ENCODE results near the gene FAM47E. TPM values are rescaled to one million over a fixed set of nuclear protein-coding genes. Genes with fewer than 3 reads are reported as not detected.

FAM47E gene
- total and polyA plus RNA-seq, 4 donors: 0.85 to 2.5 (median 1.7) TPM

GRCh38 chr4:76296286-76296820, 44.8 kb downstream of the FAM47E start:
- Histone ChIP-seq H3K4me3 (ENCODE audit: low read depth in 1 of 3, low read length in 3 of 3) (no peak overlapping the region), H3K9ac (ENCODE audit: low read depth in 1 of 2, low read length in 2 of 2) (no peak overlapping the region), H3K36me3 (ENCODE audit: control insufficient read depth in 4 of 4, insufficient read depth in 3 of 4, low read depth in 1 of 4, low read length in 3 of 4) (peaks cover 0 to 3% (median 0%) of the 10 kb centered on the region in 4 donors), H3K27me3 (ENCODE audit: control insufficient read depth in 4 of 4, insufficient read depth in 4 of 4, low read length in 3 of 4) (no peaks in the 10 kb centered on the region), H3K27ac (ENCODE audit: low read depth in 1 of 2, low read length in 2 of 2) (no peak overlapping the region), H3K4me1 (ENCODE audit: control insufficient read depth in 4 of 4, insufficient read depth in 4 of 4, low read length in 3 of 4) (peaks cover 4 to 19% (median 8%) of the 10 kb centered on the region in 4 donors), H3K9me3 (ENCODE audit: control insufficient read depth in 4 of 4, low read length in 3 of 4) (no peaks in the 10 kb centered on the region)
- TF ChIP-seq EGR1 (IDR thresholded peaks at IDR 0.05; ENCODE audit: low read depth in 2 of 2): no peak
- no peak for TF ChIP-seq FOXA2 (IDR thresholded peaks at IDR 0.05)
- TF ChIP-seq JUND (IDR thresholded peaks at IDR 0.05): no peak
- TF ChIP-seq, protein P1, sequence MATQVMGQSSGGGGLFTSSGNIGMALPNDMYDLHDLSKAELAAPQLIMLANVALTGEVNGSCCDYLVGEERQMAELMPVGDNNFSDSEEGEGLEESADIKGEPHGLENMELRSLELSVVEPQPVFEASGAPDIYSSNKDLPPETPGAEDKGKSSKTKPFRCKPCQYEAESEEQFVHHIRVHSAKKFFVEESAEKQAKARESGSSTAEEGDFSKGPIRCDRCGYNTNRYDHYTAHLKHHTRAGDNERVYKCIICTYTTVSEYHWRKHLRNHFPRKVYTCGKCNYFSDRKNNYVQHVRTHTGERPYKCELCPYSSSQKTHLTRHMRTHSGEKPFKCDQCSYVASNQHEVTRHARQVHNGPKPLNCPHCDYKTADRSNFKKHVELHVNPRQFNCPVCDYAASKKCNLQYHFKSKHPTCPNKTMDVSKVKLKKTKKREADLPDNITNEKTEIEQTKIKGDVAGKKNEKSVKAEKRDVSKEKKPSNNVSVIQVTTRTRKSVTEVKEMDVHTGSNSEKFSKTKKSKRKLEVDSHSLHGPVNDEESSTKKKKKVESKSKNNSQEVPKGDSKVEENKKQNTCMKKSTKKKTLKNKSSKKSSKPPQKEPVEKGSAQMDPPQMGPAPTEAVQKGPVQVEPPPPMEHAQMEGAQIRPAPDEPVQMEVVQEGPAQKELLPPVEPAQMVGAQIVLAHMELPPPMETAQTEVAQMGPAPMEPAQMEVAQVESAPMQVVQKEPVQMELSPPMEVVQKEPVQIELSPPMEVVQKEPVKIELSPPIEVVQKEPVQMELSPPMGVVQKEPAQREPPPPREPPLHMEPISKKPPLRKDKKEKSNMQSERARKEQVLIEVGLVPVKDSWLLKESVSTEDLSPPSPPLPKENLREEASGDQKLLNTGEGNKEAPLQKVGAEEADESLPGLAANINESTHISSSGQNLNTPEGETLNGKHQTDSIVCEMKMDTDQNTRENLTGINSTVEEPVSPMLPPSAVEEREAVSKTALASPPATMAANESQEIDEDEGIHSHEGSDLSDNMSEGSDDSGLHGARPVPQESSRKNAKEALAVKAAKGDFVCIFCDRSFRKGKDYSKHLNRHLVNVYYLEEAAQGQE (IDR thresholded peaks at IDR 0.05): no peak
- TF ChIP-seq HNF4G (IDR thresholded peaks at IDR 0.05): no peak
- no peak for TF ChIP-seq SP1 (IDR thresholded peaks at IDR 0.05)
- TF ChIP-seq GABPA (IDR thresholded peaks at IDR 0.05 in 1 of 2, conservative IDR thresholded peaks at IDR 0.05 in 1 of 2): no peak
- no peak for TF ChIP-seq NR2F2 (IDR thresholded peaks at IDR 0.05)
- no peak for TF ChIP-seq ATF3 (IDR thresholded peaks at IDR 0.05)
- no peak for TF ChIP-seq TAF1 (conservative IDR thresholded peaks at IDR 0.05)
- TF ChIP-seq YY1 (IDR thresholded peaks at IDR 0.05): no peak
- TF ChIP-seq, protein P2, sequence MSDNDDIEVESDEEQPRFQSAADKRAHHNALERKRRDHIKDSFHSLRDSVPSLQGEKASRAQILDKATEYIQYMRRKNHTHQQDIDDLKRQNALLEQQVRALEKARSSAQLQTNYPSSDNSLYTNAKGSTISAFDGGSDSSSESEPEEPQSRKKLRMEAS (IDR thresholded peaks at IDR 0.05): no peak
- TF ChIP-seq, protein P3, sequence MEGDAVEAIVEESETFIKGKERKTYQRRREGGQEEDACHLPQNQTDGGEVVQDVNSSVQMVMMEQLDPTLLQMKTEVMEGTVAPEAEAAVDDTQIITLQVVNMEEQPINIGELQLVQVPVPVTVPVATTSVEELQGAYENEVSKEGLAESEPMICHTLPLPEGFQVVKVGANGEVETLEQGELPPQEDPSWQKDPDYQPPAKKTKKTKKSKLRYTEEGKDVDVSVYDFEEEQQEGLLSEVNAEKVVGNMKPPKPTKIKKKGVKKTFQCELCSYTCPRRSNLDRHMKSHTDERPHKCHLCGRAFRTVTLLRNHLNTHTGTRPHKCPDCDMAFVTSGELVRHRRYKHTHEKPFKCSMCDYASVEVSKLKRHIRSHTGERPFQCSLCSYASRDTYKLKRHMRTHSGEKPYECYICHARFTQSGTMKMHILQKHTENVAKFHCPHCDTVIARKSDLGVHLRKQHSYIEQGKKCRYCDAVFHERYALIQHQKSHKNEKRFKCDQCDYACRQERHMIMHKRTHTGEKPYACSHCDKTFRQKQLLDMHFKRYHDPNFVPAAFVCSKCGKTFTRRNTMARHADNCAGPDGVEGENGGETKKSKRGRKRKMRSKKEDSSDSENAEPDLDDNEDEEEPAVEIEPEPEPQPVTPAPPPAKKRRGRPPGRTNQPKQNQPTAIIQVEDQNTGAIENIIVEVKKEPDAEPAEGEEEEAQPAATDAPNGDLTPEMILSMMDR (IDR thresholded peaks at IDR 0.05; ENCODE audit: low read depth, low read length, missing input control): no peak
- no peak for TF ChIP-seq FOXA1 (IDR thresholded peaks at IDR 0.05)
- TF ChIP-seq RAD21 (IDR thresholded peaks at IDR 0.05): no peak
- TF ChIP-seq HNF4A (conservative IDR thresholded peaks at IDR 0.05): no peak
- TF ChIP-seq ZBTB33 (IDR thresholded peaks at IDR 0.05): no peak
- no peak for TF ChIP-seq RXRA (IDR thresholded peaks at IDR 0.05)
- no peak for DNase-seq (ENCODE audit: low spot score)
- 90% methylated on average over 3 of the region's 3 CpGs for WGBS

Data from liver (tissue), 9 donors.